ENCODE data around the gene NDUFA11. TPM values are rescaled to one million over a fixed set of nuclear protein-coding genes. Genes with fewer than 3 reads are reported as not detected.

Gene NDUFA11
- total and polyA plus RNA-seq, 2 of the 13 experiments (the other 11 are each of a cell fraction or from before 2014, with no cell fraction given) = 286 to 378 TPM

GRCh38 chr19:5891938-5892771 lies 11.4 kb downstream of the NDUFA11 start (continued):
- TF ChIP-seq AKNA (CRISPR knock-in tag; IDR thresholded peaks at IDR 0.05; ENCODE audit: borderline replicate concordance) = no peak
- 0 out of 2 replicates have a peak, but pooled peaks have one; percentile 16 for TF ChIP-seq SNAPC4 (CRISPR knock-in tag; IDR thresholded peaks at IDR 0.05)
- peak; percentile 75 for TF ChIP-seq CREB1 (IDR thresholded peaks at IDR 0.05)
- no peak for TF ChIP-seq CREB1 (CRISPR knock-in tag; IDR thresholded peaks at IDR 0.05)
- no peak for TF ChIP-seq ZNF33B (CRISPR knock-in tag; IDR thresholded peaks at IDR 0.05)
- TF ChIP-seq SKI (IDR thresholded peaks at IDR 0.05; ENCODE audit: partially characterized antibody) = no peak
- no peak for TF ChIP-seq CSRNP2 (CRISPR knock-in tag; conservative IDR thresholded peaks at IDR 0.05; ENCODE audit: low read depth)
- TF ChIP-seq ZNF598 (CRISPR knock-in tag; IDR thresholded peaks at IDR 0.05; ENCODE audit: borderline replicate concordance) = no peak
- peak; percentile 60 for TF ChIP-seq RBM22 (optimal IDR thresholded peaks at IDR 0.05; ENCODE audit: low read length)
- TF ChIP-seq SMARCC2 (IDR thresholded peaks at IDR 0.05) = no peak
- no peak for TF ChIP-seq ZNF547 (CRISPR knock-in tag; IDR thresholded peaks at IDR 0.05)
- TF ChIP-seq MXD3 (CRISPR knock-in tag; IDR thresholded peaks at IDR 0.05) = no peak
- no peak for TF ChIP-seq MAFG (CRISPR knock-in tag; IDR thresholded peaks at IDR 0.05)
- no peak for TF ChIP-seq ZNF317 (CRISPR knock-in tag; IDR thresholded peaks at IDR 0.05)
- no peak for TF ChIP-seq SATB2 (CRISPR knock-in tag; IDR thresholded peaks at IDR 0.05)
- TF ChIP-seq IRX3 (CRISPR knock-in tag; IDR thresholded peaks at IDR 0.05; ENCODE audit: borderline replicate concordance, low read depth) = no peak
